Measurements from ENCODE around the gene POGLUT3.

POGLUT3 gene

DNA sequence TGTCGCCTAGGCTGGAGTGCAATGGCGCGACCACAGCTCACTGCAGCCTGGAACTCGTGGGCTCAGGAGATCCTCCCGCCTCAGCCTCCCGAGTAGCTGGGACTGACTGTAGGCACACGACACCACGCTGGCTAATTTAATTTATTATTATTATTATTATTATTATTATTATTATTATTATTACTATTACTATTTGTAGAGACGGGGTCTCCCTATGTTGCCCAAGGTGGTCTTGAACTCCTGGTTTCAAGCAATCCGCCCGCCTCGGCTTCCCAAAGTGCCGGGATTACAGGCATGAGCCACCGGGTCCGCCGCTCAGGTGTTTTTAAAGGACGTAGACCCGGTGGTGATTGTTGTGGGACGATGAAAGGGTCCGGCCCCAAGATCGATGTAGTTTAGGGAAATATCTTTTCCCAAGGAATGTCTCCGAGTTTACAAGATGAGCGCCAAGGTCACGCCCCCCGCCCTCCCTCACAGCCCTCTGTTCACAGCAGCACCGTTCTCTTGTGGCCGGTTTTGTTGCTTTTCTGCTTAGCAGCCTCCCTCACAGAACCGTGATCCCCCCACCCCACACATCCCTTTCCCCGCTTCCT, 728 bp upstream of the POGLUT3 start:
- DNase-seq: no peak

DNA sequence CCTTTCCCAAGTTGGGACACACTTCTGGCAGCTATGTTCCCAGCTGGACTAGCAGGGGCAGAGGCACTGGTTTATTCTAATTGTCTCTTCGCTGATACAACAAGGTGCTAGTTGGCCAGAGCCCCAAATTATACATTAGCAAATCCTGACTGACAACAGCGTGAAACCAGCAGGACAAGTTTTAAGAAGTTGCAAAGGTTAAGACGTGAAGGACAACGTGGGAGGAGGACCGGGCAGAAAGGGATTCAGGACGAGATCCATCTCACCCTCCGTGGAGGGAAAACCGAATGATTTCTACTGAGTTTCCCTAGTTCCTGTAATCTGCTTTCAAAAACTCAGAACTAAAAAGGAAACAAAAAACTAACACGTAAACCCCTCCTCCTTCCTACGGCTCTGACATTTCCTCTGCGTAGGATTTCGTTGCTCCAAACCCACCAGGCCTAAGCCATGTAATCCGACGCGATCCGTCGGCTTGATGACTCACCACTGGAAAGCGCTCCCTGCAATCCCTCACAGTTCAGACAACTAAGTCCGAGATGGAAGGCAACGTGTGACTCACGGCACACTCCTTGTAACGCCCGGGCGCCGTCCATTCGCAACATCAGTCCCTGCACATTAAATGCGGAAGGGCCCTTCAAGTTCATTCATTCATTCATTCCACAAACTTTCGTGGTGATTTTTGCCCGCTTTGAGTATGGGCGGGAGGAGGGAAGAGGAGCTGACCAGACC, 703 bp downstream of the POGLUT3 start:
- DNase-seq: peak; percentile 93

DNA sequence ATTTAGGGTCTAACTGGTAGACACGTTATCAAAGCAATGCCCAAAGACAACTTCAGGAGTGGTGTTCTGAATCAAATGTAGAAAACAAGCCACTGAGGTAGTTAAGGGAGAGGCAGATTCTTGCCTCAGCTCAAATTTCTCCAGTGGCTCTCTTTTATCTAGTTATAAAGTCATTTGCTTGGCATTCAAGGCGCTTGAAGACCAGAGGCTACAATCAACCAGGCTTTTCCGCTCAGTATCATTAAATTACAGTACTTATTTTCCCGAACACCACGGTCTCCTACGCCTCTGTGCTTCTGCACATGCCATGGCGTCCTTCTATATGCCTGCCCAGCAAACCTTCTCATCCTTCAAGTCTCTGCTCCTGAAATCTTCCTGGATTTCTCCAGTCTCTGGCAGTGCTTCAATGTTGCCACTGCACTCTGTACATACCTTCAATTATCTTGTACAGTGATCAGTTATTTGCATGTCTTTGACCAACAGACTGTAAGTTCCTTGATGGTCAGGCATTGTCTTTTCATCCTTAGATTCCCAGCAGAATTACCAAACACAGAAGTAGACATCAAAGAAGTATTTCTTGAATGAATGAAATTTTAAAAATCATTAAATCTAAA, 1.4 kb downstream of the POGLUT3 start:
- DNase-seq: no peak

DNA sequence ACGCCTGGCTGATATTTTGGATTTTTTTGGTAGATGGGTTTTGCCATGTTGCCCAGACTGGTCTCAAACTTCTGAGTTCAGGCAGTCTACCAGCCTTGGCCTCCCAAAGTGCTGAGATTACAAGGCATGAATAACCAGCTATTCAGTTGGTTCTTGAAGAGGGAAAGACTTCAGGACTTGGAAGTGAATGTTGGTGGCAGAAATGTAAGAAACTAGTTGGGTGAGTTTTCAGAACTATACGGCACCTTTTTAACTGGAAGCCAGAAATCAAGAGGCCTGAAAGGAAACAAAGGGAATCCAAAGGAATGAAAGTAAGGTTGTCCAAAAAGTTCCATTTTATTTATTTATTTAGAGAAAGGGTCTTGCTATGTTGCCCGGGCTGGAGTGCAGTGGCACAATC, 2.9 kb downstream of the POGLUT3 start:
- no peak for DNase-seq

DNA sequence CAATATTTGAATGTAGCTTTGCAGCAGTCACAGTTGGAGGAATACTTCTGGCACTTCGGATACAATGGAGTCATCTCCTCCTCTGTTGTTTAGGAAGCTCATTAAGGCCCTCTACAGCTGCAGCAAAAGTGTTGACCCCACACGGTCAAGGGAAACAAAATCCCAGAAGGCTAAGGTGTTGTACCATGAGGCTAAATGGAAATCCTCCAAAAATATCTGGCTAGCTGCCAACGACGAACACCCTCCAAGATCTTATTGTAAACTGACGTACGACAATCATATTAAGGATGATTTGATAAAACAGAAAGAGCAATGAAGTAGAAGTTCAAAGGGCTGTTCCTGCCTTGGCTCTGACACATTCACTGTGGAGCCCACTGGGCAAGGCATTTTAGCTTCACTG, 4.0 kb downstream of the POGLUT3 start:
- peak; percentile 44 for DNase-seq

DNA sequence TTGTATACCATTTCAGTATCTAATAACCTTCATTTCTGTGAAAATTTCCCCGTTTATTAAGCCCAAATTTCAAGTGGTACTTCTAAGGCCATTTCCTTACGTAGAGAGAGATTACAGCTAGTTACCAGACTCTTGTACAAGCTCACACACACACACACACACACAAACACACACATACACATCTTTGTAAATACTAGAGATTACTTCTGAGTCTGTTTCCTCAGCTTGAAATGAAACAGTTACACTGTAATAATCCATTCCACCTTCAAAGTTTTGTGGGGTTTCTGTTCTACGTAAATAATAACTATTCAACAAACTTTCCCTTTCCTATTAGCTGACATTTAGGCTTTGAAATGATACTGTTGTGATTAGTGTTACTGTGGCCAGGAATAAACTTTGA, 6.2 kb downstream of the POGLUT3 start:
- no peak for DNase-seq

DNA sequence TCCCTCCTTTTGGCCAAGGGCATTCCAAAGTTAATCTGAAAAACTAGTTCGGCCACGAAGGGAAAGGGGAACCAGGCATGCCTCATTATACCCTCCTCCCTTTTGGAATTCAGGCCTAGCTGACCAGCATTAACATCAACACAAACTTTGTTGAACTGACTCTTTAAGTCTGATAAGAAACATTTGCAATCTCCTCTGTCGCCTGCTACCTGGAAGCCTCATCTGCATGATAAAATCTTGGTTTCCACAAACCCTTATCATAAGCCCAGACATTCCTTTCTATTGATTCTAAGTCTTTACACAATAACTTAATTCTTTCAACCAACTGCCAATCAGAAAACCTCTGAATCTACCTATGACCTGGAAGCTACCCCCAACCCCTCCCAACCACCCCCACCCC, 11.4 kb downstream of the POGLUT3 start:
- no peak for DNase-seq

DNA sequence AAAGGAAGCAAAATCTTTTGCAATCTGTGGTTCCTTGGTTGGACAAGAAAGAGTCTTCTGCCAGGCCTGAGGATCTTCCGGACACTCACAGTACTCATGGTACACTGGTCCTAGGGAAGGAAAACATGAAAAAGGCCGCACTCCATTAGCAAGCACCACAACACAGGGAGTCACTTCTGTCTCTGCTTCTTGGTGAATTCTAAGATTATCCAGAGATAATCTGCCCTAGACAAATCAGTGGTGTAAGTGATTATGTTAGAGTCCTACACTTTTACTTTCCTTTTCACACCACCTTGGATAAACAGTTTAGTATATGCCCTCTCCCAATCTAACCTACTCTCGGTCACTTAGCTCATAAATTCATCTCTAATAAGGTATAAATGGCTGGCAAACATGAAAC, 11.9 kb downstream of the POGLUT3 start:
- DNase-seq: no peak

DNA sequence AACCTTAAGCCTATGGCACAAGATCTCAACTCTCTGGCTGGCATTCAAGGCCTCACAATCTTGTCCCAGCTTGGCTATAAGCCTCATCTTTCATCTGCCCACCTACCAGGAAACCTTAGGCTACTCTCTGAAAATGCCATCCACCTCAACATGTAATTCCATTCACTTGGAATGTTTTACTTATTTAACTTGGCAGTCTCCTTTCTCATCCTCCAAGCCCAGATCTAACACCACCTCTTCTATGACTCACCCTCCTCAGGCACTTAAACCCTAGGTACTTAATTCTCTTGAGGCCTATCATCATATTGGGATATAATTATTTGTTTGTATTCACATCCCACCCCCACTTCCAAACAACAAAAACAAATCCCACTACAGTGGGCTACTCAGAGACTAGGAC, 15.0 kb downstream of the POGLUT3 start:
- DNase-seq: no peak

DNA sequence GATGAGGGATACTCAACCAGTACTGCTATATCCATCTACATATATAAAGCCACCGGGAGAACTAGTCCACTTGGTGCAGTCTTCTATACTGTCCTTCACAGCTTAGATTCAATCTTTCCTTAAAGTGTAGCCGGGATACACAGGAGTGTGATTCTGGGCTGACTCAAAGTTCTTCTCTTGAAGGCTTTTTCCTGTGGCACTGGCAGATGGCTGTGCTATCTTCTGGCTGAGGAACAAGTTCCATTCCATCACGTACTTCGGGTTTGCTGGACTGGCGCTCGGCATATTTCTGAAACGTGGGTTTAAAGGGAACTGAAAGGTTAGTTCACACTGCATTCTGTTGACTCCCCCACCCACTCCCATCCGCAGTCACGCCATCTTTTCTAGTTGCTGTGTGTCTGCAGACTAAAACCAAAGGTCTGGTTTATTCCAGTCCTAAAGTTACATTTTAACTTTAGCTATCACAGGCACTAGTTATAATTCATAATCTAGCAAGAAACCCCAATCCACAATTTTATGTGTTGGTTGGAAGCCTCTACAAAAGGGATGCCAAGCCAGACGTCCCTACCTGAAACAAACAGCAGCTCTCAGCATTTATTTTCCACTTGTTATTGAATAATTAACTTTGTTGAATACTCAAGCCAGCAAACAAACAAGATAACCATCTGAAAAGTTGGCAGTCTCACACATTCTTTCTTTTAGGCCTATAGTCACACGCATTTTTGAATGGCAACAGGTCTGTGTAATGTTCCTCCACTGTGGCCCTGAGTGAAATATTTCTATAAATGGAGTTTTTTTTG, 23.3 kb downstream of the POGLUT3 start:
- DNase-seq: no peak

DNA sequence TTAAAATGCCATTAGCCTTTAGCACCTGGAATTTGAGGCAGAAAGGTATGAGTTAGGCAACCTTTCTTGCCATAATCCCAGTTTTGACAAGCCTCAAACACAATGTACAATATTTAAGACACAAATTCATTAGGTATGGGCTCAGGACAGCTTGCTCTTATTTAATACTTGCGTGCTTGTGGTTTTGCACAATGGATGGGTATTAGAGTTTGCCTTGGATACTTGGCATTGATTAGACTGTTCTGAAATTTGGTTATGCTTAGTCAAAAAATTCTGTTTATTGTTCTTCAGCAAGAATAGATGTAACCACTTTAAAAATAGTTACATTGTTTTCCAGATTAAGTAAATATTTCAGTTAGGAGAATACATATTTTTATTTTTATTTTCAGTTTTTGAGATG, 25.5 kb downstream of the POGLUT3 start:
- DNase-seq: no peak

DNA sequence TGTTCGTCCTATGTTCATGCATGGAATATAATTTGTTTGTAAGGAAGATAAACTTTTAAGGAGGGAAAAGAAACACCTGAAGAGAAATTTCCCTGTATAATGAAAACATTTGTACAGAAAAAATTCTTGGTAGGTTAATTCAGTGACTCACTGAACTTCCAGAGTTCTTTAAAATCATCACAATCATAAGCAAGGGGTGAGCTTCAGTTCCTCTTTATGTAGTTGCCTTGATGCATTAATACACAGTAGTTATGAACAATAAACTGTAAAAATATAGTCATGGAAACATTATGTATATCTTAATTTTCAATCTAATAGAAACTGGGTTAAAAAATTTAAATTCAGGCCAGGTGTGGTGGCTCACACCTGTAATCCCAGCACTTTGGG, 29.7 kb downstream of the POGLUT3 start:
- DNase-seq: no peak

DNA sequence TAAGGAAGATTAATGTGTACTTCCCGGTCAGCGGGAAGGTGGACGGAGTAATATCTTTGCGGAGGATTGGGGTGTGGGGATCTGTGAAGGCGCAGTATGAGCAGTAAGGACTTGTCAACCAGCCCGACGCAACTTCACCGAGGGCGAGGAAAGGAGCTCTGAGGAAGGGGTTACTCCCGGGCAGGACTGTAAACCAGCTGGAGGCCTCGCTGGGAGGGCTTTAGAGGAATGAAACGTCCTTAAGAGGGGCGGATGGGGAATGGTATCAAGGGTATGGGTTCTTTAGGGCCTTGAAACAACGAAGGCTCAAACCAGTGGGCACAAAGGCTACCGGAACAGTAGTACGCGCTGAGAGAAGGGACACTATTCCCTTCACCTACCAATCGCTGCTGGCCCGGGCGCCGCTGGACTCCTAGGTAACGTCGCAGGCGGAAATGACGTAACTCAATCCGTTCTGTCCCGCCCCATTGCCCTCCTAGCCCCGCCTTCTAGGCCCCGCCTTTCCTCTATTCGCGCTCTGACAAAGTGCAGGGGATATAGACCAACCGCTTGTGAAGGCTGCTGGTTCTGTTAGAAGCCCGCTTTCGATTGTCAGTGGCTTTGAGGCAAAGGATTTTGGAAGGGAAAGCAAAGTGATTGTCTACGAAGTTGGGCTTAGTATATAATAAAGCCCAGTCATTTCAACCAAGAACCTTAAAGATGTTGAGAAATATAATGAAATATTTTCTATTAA, 30.9 kb downstream of the POGLUT3 start, which contains the start of gene C11orf65:
Gene C11orf65, minus strand, starts transcription at position 439 of the 733 bp plus-strand sequence. CDS start 5,970 bp downstream, outside the sequence.
- peak; percentile 99 for DNase-seq

DNA sequence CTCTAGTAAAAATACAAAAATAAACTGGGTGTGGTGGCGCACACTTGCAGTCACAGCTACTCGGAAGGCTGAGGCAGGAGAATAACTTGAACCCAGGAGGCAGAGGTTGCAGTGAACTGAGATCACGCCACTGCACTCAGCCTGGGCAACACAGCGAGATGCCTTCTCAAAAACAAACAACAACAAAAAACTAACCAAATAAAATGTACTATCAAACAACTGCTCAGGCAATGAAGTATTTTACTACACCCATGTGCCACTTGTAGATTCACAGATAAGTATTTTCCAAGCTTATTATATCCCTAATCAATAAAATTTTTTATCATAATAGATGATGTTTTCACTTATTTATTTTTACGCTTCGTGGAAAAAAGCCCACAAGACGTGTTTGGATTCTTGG, 31.8 kb downstream of the POGLUT3 start:
- DNase-seq: peak; percentile 44

DNA sequence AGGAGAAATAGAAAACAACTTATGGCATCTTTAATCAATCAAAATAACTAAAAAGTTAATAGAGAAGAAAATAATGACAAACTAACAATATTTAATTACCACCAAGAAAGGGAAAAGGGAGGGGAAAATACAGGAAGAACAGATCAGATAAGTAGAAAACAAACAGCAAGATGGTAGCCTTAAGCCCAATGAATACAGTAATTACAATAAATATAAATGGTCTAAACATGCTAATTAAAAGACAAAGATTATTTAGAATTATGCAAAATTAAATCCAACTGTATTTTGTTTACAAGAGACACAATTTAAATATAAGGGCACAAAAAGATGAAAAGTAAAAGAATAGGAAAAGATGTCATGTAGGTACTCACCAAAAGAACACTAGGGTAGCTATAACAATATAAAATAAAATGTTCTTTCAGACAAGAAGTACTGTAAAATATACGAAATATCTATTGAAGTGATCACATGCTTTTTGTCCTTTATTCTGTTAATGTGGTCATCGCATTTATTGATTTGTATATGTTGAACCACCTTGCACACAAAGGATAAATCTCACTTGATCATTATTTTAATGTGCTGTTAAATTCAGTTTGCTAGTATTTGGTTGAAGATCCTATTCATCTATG, 44.9 kb downstream of the POGLUT3 start:
- DNase-seq: no peak
